T-helper 1 cell treated with Interleukin-12 subunit alpha and Interleukin-12 subunit beta and Interleukin-4 antibody, amounts not matched to agents 30 μg/mL and 1 μg/mL, for 36 hours (primary cell): ENCODE data around the gene CLN6.
"Not testable (repeated sequence)": the region's sequence is repeated elsewhere in the genome, so short reads cannot be mapped to it uniquely, and the experiment has no call there.

Experiments
- H3K27ac Mint-ChIP-seq: one replicate; pipeline ENCODE4 v1.8.0; 2021; ENCODE audit warnings: mild to moderate bottlenecking, mixed read lengths
- H3K27me3 Mint-ChIP-seq: one replicate; pipeline ENCODE4 v1.8.0; 2021; ENCODE audit warnings: low read depth, mixed read lengths
- H3K36me3 Mint-ChIP-seq: one replicate; pipeline ENCODE4 v1.8.0; 2021; ENCODE audit warnings: low read depth, mixed read lengths
- H3K4me1 Mint-ChIP-seq: one replicate; pipeline ENCODE4 v1.8.0; 2021; ENCODE audit warnings: low read depth, mixed read lengths
- H3K4me3 Mint-ChIP-seq: one replicate; pipeline ENCODE4 v1.8.0; 2021; ENCODE audit warnings: mild to moderate bottlenecking, moderate library complexity, mixed read lengths
- H3K9me3 Mint-ChIP-seq: one replicate; pipeline ENCODE4 v1.8.0; 2021; ENCODE audit warnings: mixed read lengths

The CLN6 gene

DNA sequence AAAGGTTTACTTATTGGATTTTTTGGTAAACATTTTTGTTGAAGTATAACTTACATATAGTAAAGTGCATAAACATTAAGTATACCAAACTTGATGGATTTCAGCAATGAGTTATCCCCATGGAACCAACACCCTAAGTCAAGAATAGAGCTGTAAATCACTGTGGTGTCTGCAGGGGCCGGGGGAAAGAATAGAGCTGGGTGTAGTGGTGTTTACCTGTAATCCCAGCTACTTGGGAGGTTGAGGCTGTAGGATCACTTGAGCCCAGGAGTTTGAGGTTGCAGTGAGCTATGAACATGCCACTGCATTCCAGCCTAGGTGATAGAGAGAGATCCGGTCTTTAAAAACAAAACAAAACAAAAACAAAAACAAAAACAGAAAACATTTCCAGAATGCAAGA, 34.8 kb upstream of the CLN6 start:
- no peaks in the 10 kb centered on the region for H3K4me1 Mint-ChIP-seq
- no peak overlapping the region for H3K27ac Mint-ChIP-seq
- H3K4me3 Mint-ChIP-seq = no peak overlapping the region
- no peaks in the 10 kb centered on the region for H3K9me3 Mint-ChIP-seq
- H3K36me3 Mint-ChIP-seq = no peaks in the 10 kb centered on the region
- H3K27me3 Mint-ChIP-seq = peaks cover 54% of the 10 kb centered on the region

DNA sequence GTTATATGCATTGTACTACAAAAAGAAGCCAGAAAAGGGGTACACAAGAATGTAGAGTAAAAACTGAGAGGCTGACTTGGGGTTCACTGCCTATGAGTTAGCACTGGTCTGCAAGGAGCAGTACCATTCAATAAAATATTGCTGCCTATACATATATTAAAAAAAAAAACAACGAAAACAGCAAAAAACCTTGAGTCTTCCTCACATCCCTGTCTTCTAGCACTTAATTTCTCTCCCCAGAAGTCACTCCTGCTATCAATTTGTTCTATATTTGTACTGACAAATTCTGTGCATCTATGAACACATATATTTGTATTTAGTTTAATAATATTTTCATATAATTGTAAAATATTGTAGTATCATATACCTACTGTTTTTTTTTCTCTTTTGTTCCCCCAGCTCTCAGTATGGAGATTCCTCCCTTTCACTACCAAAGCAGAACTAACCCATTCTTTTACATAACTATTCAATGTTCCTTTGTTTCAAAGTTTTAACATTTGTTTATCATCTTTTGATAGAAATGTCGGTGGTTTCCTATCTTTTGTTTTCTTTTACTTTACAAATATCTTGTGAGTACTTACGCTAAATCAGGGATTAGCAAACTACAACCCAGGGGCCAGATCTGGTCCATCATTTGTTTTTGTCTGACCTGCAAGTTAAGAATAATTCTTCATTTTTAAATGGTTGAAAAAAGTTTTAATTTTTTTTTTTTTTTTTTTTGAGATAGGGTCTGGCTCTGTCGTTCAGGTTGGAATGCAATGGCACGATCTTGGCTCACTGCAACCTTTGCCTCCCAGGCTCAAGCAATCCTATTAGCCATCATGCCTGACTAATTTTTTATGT, 33.2 kb upstream of the CLN6 start:
- Mint-ChIP-seq H3K4me1 (peaks cover 4% of the 10 kb centered on the region), H3K27ac (no peak overlapping the region), H3K27me3 (peaks cover 42% of the 10 kb centered on the region), H3K9me3 (no peaks in the 10 kb centered on the region), H3K36me3 (no peaks in the 10 kb centered on the region), H3K4me3 (no peak overlapping the region)

DNA sequence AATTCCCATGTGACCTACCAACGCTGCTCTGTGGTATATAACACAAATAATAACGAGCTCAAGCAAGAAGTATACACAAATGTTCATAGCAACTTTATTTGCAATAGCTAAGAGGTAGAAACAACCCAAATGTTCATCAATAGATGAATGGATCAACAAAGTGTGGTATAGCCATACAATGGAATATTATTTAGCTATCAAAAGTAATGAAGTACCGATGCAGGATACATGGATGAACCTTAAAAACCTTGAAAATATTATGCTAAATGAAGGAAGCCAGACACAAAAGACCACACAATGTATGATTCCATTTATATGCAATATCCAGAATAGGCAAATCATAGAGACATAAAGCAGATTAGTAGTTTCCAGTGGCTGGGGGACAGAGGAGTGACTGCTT, 32.5 kb upstream of the CLN6 start:
- H3K4me1 Mint-ChIP-seq = peaks cover 4% of the 10 kb centered on the region
- H3K9me3 Mint-ChIP-seq = no peaks in the 10 kb centered on the region
- no peaks in the 10 kb centered on the region for H3K36me3 Mint-ChIP-seq
- H3K4me3 Mint-ChIP-seq = no peak overlapping the region
- no peak overlapping the region for H3K27ac Mint-ChIP-seq
- H3K27me3 Mint-ChIP-seq = peaks cover 34% of the 10 kb centered on the region

DNA sequence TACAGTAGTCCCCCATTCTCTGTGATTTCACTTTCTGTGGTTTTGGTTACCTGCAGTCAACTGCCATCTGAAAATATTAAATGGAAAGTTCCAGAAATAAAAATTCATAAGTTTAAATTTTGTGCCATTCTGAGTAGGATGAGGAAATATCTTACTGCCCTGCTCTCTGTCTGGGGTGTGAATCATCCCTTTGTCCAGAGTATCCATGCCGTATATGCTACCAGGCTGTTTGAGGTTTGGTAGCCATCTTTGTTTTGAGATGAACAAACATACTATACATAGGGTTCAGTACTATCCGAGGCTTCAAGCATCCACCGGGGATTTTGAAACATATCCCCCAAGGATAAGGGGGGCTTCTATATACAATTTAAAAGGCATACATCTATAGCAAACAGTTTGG, 31.7 kb upstream of the CLN6 start:
- no peak overlapping the region for H3K27ac Mint-ChIP-seq
- H3K9me3 Mint-ChIP-seq = no peaks in the 10 kb centered on the region
- H3K4me1 Mint-ChIP-seq = peaks cover 4% of the 10 kb centered on the region
- H3K4me3 Mint-ChIP-seq = no peak overlapping the region
- no peaks in the 10 kb centered on the region for H3K36me3 Mint-ChIP-seq
- H3K27me3 Mint-ChIP-seq = peaks cover 31% of the 10 kb centered on the region

DNA sequence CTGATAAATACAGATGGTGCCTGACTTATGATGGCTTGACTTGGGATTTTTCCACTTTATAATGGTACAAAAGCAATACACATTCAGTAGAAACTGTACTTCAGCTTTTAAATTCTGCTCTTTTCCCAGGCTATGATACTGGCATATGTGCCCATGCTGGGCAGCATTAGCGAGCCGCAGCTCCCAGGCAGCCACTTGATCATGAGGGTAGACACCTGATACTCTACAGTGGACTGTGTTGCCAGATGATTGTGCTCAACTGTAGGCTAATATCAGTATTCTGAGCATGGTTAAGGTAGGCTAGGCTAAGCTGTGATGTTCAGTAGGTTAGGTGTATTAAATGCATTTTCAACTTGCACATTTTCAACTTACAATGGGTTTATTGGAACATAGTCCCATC, 30.4 kb upstream of the CLN6 start:
- no peaks in the 10 kb centered on the region for H3K36me3 Mint-ChIP-seq
- no peak overlapping the region for H3K27ac Mint-ChIP-seq
- H3K4me1 Mint-ChIP-seq = peaks cover 4% of the 10 kb centered on the region
- peaks cover 29% of the 10 kb centered on the region for H3K27me3 Mint-ChIP-seq
- no peaks in the 10 kb centered on the region for H3K9me3 Mint-ChIP-seq
- no peak overlapping the region for H3K4me3 Mint-ChIP-seq

DNA sequence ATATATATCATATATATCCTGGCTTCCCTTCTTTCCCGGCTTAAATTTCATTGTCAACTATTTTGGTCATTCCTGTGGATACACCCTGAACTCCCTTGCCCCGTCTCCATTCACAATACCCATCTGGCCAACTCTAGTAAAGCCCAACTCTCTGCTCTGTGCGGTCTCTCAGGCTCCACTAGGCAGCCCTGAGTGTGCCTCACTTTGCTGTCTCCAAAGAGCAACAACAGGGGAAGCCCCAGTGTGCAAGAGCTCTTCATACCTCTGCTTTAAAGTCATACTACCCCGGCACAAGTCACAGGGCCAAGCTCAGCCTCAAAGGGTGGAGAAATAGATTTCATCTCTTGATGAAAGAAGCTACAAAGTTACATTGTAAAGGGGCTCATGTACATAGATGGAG, 29.2 kb upstream of the CLN6 start:
- Mint-ChIP-seq H3K27me3 (peaks cover 24% of the 10 kb centered on the region), H3K4me1 (peaks cover 4% of the 10 kb centered on the region), H3K36me3 (no peaks in the 10 kb centered on the region), H3K27ac (no peak overlapping the region), H3K9me3 (no peaks in the 10 kb centered on the region), H3K4me3 (no peak overlapping the region)

DNA sequence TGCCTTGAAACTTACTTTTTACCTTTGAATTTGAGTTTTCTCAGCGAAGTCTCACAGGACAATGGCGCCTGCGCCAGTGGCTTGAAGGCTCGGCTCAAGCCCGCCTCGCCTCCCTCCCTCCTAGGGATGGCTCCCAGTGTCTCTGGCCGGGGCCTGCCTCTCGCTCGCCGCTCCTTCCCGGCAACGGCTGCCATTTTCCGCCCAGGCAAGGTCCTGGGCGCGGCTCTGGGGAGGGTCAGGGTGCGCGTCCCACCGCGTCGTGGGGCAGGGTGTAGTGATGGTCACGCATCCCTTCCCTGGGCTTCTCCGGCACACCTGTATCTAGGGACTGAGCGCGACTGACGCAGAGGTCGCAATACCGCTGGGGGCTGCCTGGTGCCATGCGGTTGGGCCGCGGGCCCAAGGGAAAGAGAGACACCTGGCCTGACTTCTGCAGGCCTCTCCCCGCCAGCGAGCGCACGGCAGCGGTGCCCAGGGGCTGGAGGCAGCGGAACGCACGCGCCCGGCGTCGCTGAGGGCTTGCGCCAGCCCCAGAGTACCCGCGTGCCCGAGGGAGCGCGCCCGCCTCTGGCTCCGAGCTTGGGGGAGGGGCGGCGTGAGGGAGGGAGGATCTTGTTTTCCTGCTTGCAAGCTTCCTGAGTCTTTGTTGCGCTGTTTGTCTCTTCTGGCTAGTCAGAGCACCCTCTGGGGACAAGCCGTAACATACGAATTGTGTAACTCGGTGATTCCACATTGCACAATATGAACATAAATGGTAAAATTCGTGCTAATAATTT, 27.3 kb upstream of the CLN6 start:
- H3K4me3 Mint-ChIP-seq = peak overlapping the region; percentile 61
- H3K27me3 Mint-ChIP-seq = peaks cover 17% of the 10 kb centered on the region
- peaks cover 5% of the 10 kb centered on the region for H3K4me1 Mint-ChIP-seq
- H3K36me3 Mint-ChIP-seq = no peaks in the 10 kb centered on the region
- H3K27ac Mint-ChIP-seq = peak overlapping the region; percentile 52
- H3K9me3 Mint-ChIP-seq = no peaks in the 10 kb centered on the region

DNA sequence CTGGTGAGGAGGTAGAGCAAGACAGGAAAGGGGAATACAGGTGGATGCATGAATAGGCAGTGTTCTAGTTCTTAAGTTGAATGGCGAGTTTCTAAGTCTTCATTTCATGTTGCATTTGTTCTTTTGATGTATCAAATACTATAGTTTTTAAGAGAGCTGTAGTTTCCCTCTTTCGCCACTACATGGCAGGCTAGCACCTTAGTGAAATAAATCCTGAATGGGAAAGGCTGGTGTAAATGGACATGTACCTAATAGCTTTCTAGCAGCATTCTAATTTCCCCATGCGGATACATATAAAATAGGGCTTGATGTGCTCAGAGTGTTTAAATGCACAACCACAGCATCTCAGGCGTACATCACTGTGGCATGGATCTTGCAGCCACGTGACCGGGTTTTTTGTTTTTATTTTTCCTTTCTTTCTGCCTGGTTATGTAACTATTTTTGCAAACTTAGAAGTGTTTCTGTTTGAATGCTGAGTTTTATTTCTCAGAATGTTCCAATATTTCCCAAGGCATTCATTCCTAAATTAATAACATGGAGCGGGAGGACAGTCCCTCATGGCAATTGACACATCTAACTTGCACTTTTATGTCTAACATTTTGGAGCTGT, 23.5 kb upstream of the CLN6 start:
- no peaks in the 10 kb centered on the region for H3K9me3 Mint-ChIP-seq
- H3K27me3 Mint-ChIP-seq = peaks cover 28% of the 10 kb centered on the region
- H3K36me3 Mint-ChIP-seq = no peaks in the 10 kb centered on the region
- H3K27ac Mint-ChIP-seq = no peak overlapping the region
- H3K4me3 Mint-ChIP-seq = no peak overlapping the region
- H3K4me1 Mint-ChIP-seq = peaks cover 2% of the 10 kb centered on the region

DNA sequence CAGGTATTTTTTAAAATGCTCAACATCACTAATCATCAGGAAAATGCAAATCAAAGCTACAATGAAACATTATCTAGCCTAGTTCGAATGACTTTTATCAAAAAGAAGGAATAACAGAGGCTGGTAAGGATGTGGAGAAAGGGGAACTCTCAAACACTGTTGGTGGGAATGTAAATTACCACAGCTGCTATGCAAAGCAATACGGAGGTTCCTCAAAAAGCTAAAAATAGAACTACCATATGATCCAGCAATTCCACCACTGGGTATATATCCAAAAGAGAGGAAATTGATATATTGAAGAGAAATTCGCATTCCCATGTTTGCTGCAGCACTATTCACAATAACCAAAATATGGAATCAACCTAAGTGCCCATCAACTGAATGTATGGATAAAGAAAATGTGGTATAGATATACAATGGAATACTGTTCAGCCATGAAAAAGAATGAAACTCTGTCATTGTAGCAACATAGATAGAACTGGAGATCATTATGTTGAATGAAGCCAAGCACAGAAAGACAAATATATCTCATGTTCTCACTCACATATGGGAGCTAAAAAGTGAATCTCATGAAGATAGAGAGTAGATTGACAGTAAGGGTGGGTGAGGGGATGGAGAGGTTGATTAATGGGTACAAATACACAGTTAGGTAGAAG, 19.7 kb upstream of the CLN6 start:
- Mint-ChIP-seq H3K27ac (no peak overlapping the region), H3K4me3 (no peak overlapping the region)

DNA sequence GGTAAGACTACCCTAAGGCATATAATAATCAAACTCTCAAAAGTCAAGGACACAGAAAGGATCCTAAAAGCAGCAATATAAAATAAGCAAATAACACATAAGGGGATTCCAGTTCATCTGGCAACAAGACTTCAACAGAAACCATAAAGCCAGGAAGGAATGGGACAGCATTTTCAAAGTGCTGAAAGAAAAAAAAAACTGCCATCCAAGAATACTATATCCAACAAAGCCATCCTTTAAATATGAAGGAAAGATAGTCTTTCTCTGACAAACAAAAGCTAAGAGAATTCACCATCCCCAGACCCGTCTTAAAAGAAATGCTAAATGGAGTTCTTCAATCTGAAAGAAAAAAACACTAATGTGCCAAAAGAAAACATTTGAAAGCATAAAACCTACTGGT, 14.7 kb upstream of the CLN6 start:
- Mint-ChIP-seq H3K27ac (no peak overlapping the region), H3K4me1 (no peaks in the 10 kb centered on the region), H3K4me3 (no peak overlapping the region), H3K27me3 (peaks cover 36% of the 10 kb centered on the region), H3K36me3 (no peaks in the 10 kb centered on the region), H3K9me3 (peaks cover 9% of the 10 kb centered on the region)

More for the DNA sequence above, 19.7 kb upstream of the CLN6 start:
- Mint-ChIP-seq H3K27me3 (peaks cover 43% of the 10 kb centered on the region), H3K9me3 (peaks cover 7% of the 10 kb centered on the region), H3K4me1 (peaks cover 2% of the 10 kb centered on the region), H3K36me3 (no peaks in the 10 kb centered on the region)

DNA sequence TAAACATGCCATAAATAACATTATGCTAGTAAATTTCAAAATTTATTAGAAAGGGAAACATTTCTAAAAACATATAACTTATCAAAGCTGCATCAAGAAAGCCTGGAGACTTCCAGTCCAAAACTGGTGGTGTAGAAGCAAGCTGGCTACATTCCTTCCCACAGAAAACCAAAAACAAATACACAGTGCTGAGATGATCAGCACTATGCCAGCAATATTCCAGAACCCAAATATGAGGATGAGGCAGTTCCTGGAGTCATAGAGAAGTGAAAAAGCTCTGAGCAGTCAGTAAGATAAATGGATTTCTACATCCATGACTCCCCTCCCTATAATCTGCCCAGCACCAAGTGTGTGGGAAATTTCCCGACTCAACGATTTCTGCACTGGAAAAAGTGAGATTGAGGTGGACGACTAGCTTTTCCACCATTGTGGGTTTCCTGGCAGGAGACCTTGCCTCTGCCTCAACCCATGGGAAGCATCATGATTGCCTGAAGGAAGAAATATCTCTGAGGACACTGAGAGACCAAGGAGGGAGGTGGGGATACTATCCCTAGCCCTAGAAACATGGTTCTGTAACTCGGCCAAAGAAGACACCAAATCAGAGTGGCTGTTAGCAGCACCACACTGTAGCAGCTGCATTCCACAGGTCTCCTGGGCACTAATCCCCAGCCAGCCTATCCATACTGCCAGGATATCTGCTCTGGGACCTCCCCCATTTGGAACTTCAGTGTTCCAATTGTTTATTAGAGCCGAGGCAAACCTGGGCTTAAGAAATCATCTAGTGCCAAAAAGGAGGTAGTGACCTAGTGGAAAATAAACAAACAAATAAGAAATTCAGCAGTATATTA, 11.8 kb upstream of the CLN6 start:
- Mint-ChIP-seq H3K27me3 (peaks cover 22% of the 10 kb centered on the region), H3K9me3 (peaks cover 9% of the 10 kb centered on the region), H3K4me1 (no peaks in the 10 kb centered on the region), H3K36me3 (no peaks in the 10 kb centered on the region), H3K4me3 (no peak overlapping the region), H3K27ac (no peak overlapping the region)

DNA sequence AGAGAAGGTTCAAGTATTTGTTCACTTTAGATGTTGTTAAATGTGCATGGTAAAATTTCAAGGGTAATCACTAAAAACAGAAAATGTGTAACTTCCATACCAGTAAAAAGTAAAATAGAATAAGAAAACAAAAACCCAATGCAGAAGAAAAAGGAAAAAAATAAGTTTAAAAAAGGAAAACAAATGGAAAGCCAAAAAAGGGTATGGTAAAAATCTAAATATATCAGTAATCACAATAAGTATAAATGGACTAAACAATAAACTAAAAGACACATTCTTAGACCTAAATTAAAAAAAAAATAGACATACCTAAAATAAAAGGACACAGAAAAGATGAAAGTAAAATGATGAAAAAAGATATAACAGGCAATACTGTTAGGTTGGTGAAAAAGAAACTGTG, 9.5 kb upstream of the CLN6 start:
- Mint-ChIP-seq H3K27me3 (peaks cover 10% of the 10 kb centered on the region), H3K36me3 (no peaks in the 10 kb centered on the region), H3K27ac (no peak overlapping the region), H3K4me1 (no peaks in the 10 kb centered on the region), H3K9me3 (peaks cover under 1% of the 10 kb centered on the region), H3K4me3 (no peak overlapping the region)

DNA sequence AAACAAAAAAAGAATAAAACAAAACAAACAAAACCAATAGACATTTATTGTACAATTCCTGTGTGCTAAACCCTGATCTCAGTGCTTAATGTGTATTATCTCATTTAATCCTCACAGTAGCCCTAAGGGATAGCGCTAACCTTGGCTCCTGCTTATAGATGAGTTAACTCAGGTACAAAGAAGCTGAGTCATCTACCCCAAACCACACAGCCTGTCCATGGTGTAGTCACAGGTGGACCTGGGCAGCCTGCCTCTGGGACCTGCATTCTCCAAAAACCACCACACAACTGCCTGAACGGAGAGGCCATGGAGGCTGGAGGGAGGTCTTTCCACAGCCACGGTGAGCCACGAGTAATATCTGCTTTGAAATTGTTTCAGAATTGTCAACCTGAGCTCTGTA, 5.5 kb upstream of the CLN6 start:
- Mint-ChIP-seq H3K27me3 (peaks cover 11% of the 10 kb centered on the region), H3K36me3 (no peaks in the 10 kb centered on the region), H3K4me1 (peaks cover 5% of the 10 kb centered on the region), H3K27ac (no peak overlapping the region), H3K4me3 (no peak overlapping the region), H3K9me3 (no peaks in the 10 kb centered on the region)

DNA sequence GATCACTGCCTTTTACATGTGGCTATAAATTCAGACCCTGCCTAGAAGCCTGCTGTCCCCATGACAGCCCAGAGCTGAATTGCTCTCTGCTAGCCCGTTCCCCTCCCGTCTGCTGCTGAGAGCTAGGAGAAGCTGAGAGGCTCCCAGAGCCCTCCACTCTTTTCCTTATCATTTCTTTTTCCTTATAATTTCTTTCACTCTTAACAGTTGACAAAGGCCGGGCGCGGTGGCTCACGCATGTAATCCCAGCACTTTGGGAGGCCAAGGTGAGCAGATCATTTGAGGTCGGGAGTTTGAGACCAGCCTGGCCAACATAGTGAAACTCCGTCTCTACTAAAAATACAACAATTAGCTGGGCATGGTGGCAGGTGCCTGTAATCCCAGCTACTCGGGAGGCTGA, 5.0 kb upstream of the CLN6 start:
- H3K27ac Mint-ChIP-seq = not testable (repeated sequence)
- peaks cover 14% of the 10 kb centered on the region for H3K27me3 Mint-ChIP-seq

More for the DNA sequence above, 5.0 kb upstream of the CLN6 start:
- not testable (repeated sequence) for H3K9me3 Mint-ChIP-seq, H3K4me1 Mint-ChIP-seq, H3K36me3 Mint-ChIP-seq, H3K4me3 Mint-ChIP-seq
